Osteoblast (primary cell): ENCODE measurements around the gene PLRG1. TPM values are rescaled to one million over a fixed set of nuclear protein-coding genes. Genes with fewer than 3 reads are reported as not detected.

Experiments used
- DNase-seq: peaks from one replicate; pipeline ENCODE4 v3.0.0; 2011; ENCODE audit warnings: low spot score, mixed read lengths; ENCODE audit not compliant: insufficient read length; ENCODE audit errors: missing footprints
- H2AFZ ChIP-seq: 2 replicates; pipeline ENCODE4 v1.6.0; 2011; ENCODE audit warnings: mild to moderate bottlenecking, low read length
- H3K27ac ChIP-seq: 2 replicates; pipeline ENCODE4 v1.5.1; 2011; ENCODE audit warnings: mild to moderate bottlenecking, low read depth, low read length, moderate library complexity
- H3K27me3 ChIP-seq: 2 replicates; pipeline ENCODE4 v1.6.0; 2012; ENCODE audit warnings: mild to moderate bottlenecking, control low read depth, inconsistent platforms, low read length, moderate library complexity; ENCODE audit not compliant: insufficient read depth
- H3K36me3 ChIP-seq: 2 replicates; pipeline ENCODE4 v1.5.1; 2011; ENCODE audit warnings: mild to moderate bottlenecking, low read length, control low read depth, moderate library complexity; ENCODE audit not compliant: insufficient read depth
- H3K4me1 ChIP-seq: 2 replicates; pipeline ENCODE4 v1.5.1; 2011; ENCODE audit warnings: mild to moderate bottlenecking, low read length, control low read depth, moderate library complexity; ENCODE audit not compliant: insufficient read depth
- H3K4me2 ChIP-seq: 2 replicates; pipeline ENCODE4 v1.6.0; 2011; ENCODE audit warnings: mild to moderate bottlenecking, low read length; ENCODE audit not compliant: insufficient read depth
- H3K4me3 ChIP-seq: fragments of 200-600 bp; sonication (generic); 3 replicates; pipeline ENCODE4 v1.5.1; 2012; ENCODE audit warnings: mild to moderate bottlenecking, low read length, inconsistent platforms; ENCODE audit not compliant: insufficient read depth
- H3K79me2 ChIP-seq: 2 replicates; pipeline ENCODE4 v1.6.0; 2012; ENCODE audit warnings: mild to moderate bottlenecking, low read length, control low read depth, inconsistent platforms; ENCODE audit not compliant: insufficient read depth
- H3K9me3 ChIP-seq: 2 replicates; pipeline ENCODE4 v1.5.1; 2011; ENCODE audit warnings: low read depth, low read length, control low read depth
- H4K20me1 ChIP-seq: 2 replicates; pipeline ENCODE4 v1.6.0; 2012; ENCODE audit warnings: mild to moderate bottlenecking, low read length, control low read depth; ENCODE audit not compliant: insufficient read depth
- CTCF ChIP-seq: IDR thresholded peaks from 2 replicates; pipeline ENCODE4 v1.5.1; 2011; ENCODE audit warnings: mild to moderate bottlenecking, low read depth, low read length, moderate library complexity; ENCODE audit errors: extremely low read depth
- total RNA-seq: library from RNA; depleted of rRNA; stranded (reverse); fragments of >200 nt; gene quantifications from 2 replicates; pipeline ENCODE4 v1.2.3, GENCODE V29; 2012

Gene PLRG1
- total RNA-seq, 1 donor: 81.8 TPM

- H3K27ac ChIP-seq: no peak overlapping the region
- no peak for DNase-seq
- TF ChIP-seq CTCF: no peak
Measured at GRCh38 chr4:154578919-154579318, 28.7 kb upstream of the PLRG1 start.

GRCh38 chr4:154577324-154577723 is 27.1 kb upstream of the PLRG1 start:
- H2AFZ ChIP-seq: no peak overlapping the region
- H4K20me1 ChIP-seq: no peaks in the 10 kb centered on the region
- H3K9me3 ChIP-seq: no peaks in the 10 kb centered on the region
- H3K4me2 ChIP-seq: no peak overlapping the region
- H3K27me3 ChIP-seq: no peaks in the 10 kb centered on the region
- no peak overlapping the region for H3K27ac ChIP-seq
- no peak for TF ChIP-seq CTCF
- H3K79me2 ChIP-seq: no peaks in the 10 kb centered on the region
- no peaks in the 10 kb centered on the region for H3K36me3 ChIP-seq
- no peak for DNase-seq
- no peak overlapping the region for H3K4me3 ChIP-seq
- H3K4me1 ChIP-seq: no peaks in the 10 kb centered on the region

More at GRCh38 chr4:154578919-154579318, 28.7 kb upstream of the PLRG1 start:
- H3K4me2 ChIP-seq: no peak overlapping the region
- no peaks in the 10 kb centered on the region for H3K79me2 ChIP-seq
- no peaks in the 10 kb centered on the region for H3K4me1 ChIP-seq
- H3K9me3 ChIP-seq: no peaks in the 10 kb centered on the region
- no peaks in the 10 kb centered on the region for H3K27me3 ChIP-seq
- H2AFZ ChIP-seq: no peak overlapping the region
- no peaks in the 10 kb centered on the region for H3K36me3 ChIP-seq
- no peak overlapping the region for H3K4me3 ChIP-seq
- H4K20me1 ChIP-seq: no peaks in the 10 kb centered on the region

- DNase-seq: no peak
- Histone ChIP-seq H3K4me3 (no peak overlapping the region), H3K4me2 (no peak overlapping the region), H3K9me3 (no peaks in the 10 kb centered on the region), H4K20me1 (no peaks in the 10 kb centered on the region), H2AFZ (no peak overlapping the region), H3K4me1 (no peaks in the 10 kb centered on the region), H3K36me3 (no peaks in the 10 kb centered on the region), H3K27me3 (peaks cover 4% of the 10 kb centered on the region), H3K27ac (no peak overlapping the region), H3K79me2 (no peaks in the 10 kb centered on the region)
- TF ChIP-seq CTCF: no peak
Measured at GRCh38 chr4:154574311-154574710, 24.1 kb upstream of the PLRG1 start.

- H2AFZ ChIP-seq: no peak overlapping the region
- no peaks in the 10 kb centered on the region for H3K79me2 ChIP-seq
- H3K36me3 ChIP-seq: no peaks in the 10 kb centered on the region
- H3K4me1 ChIP-seq: peaks cover 4% of the 10 kb centered on the region
- H4K20me1 ChIP-seq: no peaks in the 10 kb centered on the region
- H3K4me3 ChIP-seq: no peak overlapping the region
- H3K27ac ChIP-seq: no peak overlapping the region
- DNase-seq: no peak
- no peaks in the 10 kb centered on the region for H3K9me3 ChIP-seq
- H3K4me2 ChIP-seq: no peak overlapping the region
- TF ChIP-seq CTCF: no peak
- peaks cover 4% of the 10 kb centered on the region for H3K27me3 ChIP-seq
Measured at GRCh38 chr4:154573190-154573870, 23.1 kb upstream of the PLRG1 start.
